Measurements from ENCODE around the gene TINAGL1.
A peak's percentile ranks its signal among the peaks of the same experiment; 100 is the strongest.
"Not testable (repeated sequence)": the region's sequence is repeated elsewhere in the genome, so short reads cannot be mapped to it uniquely, and the experiment has no call there.

TINAGL1 gene

DNA sequence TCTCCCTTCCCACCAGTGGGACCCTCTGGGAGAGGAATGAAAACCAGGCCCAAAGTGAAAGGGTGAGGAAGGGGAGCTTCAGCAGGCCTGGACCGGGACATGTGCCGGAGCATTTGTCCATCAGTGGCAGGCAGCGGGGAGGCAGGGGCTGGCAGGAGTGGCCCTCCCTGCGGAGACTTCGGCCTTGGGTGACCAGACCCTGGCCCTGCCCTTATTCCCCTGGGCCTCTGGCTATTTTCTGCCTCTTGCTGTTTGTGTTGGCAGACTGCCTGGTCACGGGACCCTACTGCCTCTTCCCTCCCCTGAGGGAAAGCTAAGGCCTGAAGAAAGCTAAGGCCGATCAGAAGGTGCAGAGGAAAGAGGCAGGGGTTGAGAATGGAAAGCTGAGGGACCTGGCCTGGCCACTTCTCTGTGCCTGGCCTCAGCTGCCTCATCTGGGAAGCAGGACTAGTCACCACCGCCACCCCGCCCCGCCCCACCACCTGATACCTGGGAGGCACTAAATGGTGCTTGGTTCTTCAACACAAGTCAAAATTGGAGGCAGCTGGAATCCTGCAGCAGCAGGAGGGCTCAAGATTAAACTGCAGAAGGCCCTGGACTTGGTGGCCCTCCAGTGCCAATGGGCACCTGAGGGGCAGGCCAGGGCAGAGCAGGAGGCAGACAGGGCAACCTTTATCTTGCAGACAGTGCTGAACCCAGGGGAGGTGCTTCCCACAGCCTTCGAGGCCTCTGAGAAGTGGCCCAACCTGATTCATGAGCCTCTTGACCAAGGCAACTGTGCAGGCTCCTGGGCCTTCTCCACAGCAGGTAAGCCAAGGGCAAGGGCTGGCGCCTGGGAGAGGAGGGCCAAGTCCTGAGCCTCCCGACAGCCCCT is 7.9 kb downstream of the TINAGL1 start:
- DNase-seq (ENCODE audit: low read depth in 2 of 2): no peak

DNA sequence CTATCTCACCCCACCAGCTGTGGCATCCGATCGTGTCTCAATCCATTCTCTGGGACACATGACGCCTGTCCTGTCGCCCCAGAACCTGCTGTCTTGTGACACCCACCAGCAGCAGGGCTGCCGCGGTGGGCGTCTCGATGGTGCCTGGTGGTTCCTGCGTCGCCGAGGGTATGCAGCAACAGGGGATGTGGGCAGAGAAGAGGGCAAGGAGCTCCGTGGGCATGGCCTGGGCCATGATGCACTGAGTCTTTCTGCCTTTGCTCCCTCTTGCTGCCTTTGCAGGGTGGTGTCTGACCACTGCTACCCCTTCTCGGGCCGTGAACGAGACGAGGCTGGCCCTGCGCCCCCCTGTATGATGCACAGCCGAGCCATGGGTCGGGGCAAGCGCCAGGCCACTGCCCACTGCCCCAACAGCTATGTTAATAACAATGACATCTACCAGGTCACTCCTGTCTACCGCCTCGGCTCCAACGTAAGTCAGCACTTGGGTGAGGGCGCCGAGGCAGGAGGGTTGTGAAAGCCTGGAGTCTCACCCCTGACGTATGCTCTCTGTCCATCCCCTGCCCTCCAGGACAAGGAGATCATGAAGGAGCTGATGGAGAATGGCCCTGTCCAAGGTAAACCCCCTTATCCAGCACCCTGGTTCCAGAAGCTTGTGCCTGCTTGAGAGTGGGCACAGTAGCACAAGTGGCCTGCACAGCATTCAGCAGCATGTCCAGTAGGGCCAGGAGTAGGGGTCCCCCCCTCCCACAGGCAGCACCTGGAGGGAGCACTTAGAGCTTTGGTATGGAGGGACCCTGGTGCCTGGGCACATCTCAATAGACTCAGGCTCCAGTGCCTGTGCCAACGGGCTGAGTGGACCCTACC is 8.8 kb downstream of the TINAGL1 start:
- DNase-seq (ENCODE audit: low read depth in 2 of 2): no peak

DNA sequence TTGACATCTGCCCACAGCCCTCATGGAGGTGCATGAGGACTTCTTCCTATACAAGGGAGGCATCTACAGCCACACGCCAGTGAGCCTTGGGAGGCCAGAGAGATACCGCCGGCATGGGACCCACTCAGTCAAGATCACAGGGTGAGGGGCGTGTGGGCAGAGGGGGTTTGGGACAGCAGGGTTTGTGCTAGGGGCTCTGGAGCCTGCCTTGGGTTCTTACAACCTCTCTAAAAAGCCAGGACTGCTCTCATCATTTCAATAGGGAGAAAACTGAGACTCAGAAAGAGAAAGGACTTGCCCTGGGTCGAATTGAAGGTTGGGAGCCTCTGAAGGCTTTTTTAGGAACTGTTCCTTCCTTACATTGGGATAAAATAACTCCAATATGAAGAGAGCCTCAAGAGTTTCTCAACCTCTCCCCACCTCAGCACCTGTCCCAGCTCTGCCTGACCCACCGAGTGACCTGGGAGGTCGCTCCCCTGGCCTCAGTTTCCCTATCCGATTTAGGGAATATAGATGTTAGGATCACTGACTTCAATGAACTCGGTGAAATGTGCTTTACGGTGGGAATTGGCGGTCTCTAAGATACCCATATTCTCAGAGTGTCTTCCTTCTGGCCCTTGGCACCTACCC is 9.5 kb downstream of the TINAGL1 start:
- no peak for DNase-seq (ENCODE audit: low read depth in 2 of 2)

DNA sequence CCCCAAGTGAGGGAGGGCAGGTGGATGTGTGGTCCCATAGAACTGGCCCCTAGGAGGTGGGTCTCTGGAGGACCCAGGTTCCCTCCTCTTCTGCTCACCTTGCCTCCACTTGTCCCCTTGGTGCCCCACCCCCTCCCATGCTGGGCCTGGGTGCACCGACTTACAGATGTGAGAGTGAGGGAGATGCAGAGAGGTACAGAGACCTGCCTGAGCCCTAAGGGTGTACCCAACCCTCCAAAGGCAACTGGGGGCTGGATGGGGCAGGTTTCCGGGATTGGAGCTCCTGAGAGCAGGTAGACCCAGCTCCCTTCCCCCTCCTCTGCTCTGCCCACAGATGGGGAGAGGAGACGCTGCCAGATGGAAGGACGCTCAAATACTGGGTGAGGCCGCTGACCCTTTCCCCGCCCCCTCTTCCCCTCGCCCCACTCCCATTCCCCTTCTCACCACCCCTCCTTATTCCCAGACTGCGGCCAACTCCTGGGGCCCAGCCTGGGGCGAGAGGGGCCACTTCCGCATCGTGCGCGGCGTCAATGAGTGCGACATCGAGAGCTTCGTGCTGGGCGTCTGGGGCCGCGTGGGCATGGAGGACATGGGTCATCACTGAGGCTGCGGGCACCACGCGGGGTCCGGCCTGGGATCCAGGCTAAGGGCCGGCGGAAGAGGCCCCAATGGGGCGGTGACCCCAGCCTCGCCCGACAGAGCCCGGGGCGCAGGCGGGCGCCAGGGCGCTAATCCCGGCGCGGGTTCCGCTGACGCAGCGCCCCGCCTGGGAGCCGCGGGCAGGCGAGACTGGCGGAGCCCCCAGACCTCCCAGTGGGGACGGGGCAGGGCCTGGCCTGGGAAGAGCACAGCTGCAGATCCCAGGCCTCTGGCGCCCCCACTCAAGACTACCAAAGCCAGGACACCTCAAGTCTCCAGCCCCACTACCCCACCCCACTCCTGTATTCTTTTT is 10.3 kb downstream of the TINAGL1 start:
- DNase-seq (ENCODE audit: low read depth in 2 of 2): no peak

DNA sequence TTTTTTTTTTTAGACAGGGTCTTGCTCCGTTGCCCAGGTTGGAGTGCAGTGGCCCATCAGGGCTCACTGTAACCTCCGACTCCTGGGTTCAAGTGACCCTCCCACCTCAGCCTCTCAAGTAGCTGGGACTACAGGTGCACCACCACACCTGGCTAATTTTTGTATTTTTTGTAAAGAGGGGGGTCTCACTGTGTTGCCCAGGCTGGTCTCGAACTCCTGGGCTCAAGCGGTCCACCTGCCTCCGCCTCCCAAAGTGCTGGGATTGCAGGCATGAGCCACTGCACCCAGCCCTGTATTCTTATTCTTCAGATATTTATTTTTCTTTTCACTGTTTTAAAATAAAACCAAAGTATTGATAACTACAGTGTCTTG is 11.0 kb downstream of the TINAGL1 start:
- not testable (repeated sequence) for DNase-seq (ENCODE audit: low read depth in 2 of 2)

DNA sequence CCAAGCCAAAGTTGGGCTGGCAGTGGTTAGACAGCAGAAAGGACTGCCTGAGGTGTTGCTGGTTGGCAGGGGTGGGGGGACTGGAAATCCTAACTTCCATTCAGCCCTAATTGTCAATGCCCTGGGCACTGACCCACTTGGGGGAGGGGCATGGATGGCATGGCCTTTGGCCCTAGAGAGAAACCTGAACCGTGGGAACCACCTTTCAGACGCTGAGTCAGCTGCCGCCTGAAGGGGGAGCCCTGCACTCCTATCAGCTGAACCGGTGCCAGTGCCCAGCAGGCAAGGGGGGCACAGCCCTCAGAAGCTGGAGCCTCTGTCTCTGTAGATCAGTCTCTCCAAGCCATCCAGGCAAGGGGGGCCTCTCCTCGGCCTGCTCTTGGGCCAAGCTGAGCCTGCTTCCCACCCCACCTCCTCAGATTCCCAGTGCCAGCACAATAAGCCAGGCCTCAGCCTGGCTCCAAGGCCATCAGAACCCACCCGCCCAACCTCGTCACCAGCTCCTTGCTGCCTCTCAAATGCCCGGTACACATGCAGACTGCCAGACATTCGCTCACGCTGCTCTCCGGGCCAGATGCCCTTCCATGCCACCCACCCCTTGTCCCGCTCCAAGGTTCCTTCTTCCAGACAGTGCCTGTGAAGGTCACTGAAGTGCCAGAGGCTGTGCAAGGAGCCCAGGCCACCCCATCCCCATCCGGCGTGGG is 11.6 kb downstream of the TINAGL1 start:
- peak in 1 of 2 donors; percentile 50 for DNase-seq (ENCODE audit: low read depth in 2 of 2)

DNA sequence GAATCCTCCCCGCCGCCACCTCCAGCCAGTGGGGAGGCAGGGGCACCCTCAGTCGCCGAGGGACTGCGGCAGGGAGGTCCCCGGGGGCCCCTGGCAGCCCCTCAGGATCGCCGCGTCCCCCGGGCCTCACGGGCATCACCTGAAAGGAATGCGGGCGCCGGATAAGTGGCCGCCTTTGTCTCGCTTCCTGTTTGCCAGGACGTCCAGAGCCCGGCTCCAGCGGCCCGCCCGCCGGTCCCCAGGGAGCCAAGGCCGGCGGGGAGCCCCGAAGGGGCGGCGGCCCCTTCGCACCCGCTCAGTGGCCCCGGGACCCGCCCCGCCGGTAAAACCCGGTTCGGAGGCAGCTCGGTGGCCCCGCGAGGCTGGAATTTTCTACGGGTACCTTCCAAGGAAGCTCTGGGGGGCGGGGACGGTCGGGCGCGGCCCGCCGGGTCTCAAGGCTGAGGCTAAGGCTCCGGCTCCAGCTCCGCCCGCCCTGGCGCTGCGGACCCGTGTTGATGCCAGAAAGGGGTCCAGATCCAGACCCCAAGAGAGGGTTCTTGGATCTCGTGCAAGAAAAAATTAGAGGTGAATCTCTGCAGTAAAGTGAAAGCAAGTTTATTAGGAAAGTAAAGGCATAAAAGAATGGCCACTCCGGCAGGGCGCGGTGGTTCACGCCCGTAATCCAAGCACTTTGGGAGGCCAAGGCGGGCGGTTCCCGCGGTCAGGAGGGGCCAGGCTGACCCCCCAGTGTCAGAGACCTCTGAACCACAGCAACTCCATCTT is 12.6 kb downstream of the TINAGL1 start:
- no peak for DNase-seq (ENCODE audit: low read depth in 2 of 2)

DNA sequence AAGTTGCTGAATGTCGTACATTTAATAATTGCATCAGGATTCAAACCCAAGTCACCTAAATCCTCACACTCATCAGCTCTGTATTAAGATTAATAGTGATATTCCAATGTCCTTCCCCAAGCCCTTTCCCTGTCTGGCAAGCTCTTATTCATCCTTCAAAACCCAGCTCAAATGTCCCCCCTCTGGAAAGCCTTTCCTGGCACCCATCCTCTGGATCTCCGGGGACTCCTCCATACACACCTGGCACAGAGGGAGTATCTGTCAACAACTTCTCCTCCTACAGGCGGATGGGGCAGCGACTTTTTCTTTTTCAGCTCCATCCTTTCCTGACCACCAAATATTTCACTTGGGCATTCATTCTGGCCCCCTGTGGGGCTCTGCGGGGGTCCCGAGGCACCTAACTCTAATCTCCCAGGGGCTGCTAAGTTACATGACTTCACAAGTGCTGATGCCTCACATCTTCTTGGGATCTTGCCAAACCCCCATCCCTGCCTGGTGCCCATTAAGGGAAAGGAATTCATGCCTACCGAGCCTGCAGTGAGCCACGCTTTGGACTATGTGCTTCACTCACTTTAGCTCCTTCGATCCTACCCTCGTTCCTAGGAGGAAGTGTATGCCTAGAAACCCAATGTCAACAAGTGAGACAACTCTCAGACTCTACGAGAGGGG is 15.2 kb downstream of the TINAGL1 start:
- DNase-seq (ENCODE audit: low read depth in 2 of 2): no peak

DNA sequence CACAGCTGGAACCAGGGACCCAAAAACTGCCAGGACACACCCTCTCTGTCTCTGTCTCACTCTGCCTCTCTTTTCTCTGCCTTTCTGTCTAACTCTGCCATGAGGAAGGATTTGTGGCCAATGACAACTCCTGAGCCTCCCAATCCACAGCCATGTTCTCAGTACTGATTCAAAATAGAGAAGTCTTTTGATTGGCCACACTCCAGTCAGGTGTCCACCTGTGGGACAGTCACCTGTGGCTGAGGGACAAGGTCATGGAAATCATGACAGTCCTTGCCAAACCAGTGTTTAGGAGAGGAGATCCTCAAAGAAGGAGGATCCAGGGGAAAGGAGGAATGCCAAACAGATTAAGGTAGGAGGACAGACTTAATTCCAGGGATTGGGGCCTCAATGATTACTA is 15.8 kb downstream of the TINAGL1 start:
- no peak for DNase-seq (ENCODE audit: low read depth in 2 of 2)

DNA sequence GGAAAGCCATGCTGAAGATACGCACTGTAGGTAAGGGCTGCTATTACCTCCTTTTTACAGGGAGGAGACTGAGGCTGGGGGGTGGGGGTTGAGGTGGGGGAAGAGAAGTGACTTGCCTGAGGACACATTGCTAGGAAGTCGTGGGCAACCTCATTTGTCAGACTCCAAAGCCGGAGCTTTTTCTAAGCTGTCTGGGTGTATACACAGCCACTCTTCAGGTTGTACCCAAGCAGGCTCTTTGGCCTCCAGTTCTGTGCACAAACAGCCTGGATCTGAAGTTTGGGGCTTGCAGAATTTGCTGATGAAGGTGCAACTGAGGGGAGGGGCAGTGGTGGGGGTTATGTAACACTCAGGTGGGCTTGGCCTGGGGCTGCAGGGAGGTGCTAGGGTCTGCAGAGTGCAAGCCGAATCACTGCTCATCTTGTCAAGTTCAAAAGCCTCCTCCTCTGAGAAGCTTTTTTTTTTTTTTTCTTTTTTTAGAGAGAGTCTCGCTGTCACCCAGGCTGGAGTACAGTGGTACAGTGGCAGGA is 16.9 kb downstream of the TINAGL1 start:
- no peak for DNase-seq (ENCODE audit: low read depth in 2 of 2)

DNA sequence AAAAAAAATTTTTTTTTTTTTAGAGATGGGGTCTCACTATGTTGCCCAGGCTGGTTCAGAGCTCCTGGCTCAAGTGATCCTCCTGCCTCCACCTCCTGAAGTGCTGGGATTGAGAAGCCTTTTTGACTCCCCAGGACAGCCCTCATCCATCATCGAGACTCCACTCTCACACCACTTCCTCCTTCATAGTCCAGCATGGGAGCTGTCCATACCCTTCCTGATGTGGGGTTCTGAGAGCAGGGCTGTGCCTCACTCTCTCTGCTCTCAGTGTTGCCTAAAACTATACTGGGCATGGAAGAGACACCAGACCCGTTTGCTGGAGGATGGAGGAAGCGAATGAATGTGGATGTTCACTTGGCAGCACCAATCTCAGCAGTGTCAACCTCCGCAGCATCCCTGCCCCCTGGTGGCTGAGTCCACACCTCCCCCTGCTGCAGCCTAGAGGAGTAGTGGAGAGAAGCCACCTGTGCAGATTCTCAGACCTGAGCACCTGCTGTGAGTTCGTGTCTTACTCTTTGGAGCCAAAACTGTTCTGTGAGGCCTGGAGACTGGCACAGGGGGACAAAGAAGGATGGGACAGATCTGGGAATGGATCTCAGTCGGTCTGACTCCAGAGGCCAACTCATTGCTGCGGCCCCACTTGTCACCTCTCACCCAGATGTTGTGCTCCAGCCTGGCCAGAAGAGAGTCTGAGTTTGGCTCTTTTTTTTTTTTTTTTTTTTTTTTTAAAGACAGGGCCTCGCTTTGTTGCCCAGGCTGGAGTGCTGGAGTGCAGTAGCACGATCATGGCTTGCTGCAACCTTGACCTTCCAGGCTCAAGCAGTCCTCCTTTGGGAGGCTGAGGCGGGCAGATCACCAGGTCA is 17.7 kb downstream of the TINAGL1 start:
- peak; percentile 27 to 77 for DNase-seq (ENCODE audit: low read depth in 2 of 2)

DNA sequence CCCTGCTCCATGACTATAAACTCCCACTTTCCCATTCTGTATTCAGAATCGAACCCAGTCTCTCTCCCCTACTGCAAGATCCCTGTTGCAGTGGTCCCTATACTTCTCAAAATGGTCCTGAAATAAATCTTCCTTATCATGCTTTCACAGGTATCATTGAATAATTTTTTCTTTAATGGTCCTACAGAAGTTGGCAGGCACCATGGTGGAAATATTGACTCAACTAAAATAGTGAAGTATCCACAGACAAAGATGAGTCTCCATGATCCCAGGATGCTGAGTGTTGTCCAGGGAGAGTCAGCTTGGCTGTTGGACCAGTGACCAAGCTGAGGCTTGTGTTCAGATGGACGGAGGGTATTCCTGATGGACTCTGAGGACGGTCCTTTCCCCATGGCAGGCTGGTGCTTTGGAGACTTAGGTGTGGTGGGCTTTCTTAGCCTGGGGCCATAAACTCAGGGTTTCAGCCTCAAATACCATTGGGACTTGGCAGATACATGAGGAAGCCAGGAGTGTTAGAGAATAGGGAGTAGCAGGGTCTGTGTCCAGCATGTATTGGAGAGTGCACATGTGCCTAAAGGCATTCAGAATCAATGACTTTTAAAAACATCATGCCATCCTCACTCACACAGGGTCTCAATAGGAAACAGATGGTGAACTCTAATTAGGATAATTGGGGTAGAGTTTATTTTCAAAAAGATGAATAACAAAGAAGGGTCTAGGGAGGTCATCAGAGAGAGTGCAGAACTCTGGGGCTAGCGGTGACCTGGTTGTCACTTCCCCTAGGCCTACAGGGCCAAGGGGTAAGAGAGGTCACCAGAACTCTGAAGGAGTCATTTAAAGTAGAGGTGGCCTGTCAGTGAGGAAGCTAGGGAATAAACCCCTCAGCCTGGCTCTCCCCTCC is 19.8 kb downstream of the TINAGL1 start:
- no peak for DNase-seq (ENCODE audit: low read depth in 2 of 2)

DNA sequence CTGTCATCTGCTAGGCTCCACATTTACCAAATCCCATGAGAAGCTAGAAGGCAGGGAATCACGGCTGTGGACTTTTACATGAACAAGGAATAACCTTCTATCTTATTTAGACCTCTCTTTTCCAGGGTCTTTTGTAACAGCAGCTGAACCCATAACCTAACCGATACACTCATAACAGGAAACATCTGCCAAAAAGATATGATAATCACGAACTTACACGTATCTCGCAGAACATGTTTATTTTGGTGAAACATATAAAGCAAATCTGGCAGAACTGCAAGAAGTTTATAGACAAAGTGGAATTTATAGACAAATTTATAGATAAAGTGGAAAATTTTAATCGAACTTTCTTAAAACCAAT is 20.4 kb downstream of the TINAGL1 start:
- no peak for DNase-seq (ENCODE audit: low read depth in 2 of 2)

DNA sequence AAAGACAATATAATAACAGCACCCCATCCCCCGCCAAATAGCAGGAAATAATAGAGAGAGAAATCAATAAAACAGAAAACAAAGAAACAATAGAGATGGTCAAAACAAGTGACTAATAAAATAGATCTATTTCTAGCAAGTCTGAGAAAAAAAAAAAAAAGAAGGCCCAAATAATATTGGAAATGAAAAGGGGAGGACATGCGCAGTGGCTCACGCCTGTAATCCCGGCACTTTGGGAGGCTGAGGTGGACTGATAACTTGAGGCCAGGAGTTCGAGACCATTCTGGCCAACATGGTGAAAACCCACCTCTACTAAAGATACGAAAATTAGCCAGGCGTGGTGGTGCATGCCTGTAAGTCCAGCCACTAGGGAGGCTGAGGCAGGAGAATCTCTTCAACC is 22.7 kb downstream of the TINAGL1 start:
- no peak for DNase-seq (ENCODE audit: low read depth in 2 of 2)

DNA sequence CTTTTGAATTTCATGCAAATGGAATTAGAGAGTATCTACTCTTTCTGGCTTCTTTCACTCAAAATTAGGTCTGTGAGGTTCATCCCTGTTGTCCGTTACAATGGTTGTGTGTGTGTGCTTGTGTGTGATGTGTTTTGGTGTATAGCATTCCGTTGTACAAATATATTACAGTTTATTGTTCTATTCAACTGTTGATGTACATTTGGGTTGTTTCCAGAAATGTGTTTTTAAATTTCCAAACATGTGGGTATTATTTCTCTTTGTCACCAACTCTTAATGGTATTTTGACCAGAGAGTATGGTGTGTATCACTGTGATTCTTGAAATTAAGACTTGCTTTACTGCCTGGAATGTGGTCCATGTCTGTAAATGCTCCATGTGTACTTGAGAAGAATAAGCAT is 24.3 kb downstream of the TINAGL1 start:
- no peak for DNase-seq (ENCODE audit: low read depth in 2 of 2)

DNA sequence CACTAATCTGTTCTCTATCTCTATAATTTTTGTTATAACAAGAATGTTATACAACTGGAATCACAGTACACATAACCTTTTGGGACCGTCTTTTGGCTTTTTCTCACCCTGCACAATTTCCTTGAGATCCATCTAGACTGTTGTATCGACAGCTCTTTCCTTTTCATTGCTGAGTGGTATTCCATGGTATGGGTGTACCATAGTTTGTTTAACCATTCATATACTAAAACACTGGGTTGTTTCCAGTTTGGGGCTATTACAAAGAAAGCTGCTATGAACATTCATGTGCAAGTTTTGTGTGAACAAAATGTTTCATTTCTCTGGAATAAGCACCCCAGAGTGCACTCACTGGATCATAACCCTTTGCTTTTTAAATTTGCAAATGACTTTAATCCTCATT is 25.8 kb downstream of the TINAGL1 start:
- no peak for DNase-seq (ENCODE audit: low read depth in 2 of 2)

DNA sequence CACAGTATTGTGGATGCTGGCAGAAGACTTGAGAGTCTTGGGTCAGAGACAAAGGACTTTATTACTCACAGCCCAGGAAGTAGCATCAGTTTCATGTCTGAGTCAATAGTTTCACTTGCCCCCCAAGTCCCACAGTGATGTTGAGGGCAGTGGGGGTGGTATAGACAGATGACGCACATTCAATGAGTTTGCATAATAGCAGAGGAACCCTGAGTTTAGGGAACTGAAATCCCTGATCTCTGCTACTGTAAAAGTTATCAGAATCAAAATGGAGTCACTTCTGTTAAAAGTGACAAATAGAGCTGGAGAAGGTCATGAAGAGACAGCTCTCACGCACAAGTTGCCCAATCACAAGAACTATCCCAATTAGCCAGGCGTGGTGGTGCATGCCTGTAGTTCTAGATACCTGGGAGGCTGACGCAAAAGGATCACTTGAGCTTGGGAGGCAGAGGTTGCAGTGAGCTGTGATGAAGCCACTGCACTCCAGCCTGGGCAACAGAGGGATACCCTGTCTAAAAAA is 29.7 kb downstream of the TINAGL1 start:
- DNase-seq (ENCODE audit: low read depth in 2 of 2): peak; percentile 12 to 29
